Trophoblast cell (in vitro differentiated cells and primary cell): ENCODE results near the gene IPCEF1.

Experiments
- DNase-seq, 2 donors: peaks; one replicate each; pipeline ENCODE4 v3.0.0-alpha.2; 2016
- H2AFZ ChIP-seq: 2 replicates; pipeline ENCODE4 v1.6.1; 2013; ENCODE audit warnings: low read length, moderate library complexity, mild to moderate bottlenecking; ENCODE audit not compliant: insufficient read depth, poor library complexity
- H2AK5ac ChIP-seq: 2 replicates; pipeline ENCODE4 v1.6.1; 2013; ENCODE audit warnings: mild to moderate bottlenecking, low read length
- H2BK120ac ChIP-seq: 2 replicates; pipeline ENCODE4 v1.6.1; 2013; ENCODE audit warnings: low read length, mild to moderate bottlenecking, moderate library complexity; ENCODE audit not compliant: insufficient read depth, poor library complexity
- H2BK12ac ChIP-seq: 2 replicates; pipeline ENCODE4 v1.6.1; 2013; ENCODE audit warnings: mild to moderate bottlenecking, low read length, moderate library complexity
- H2BK5ac ChIP-seq: 2 replicates; pipeline ENCODE4 v1.6.1; 2013; ENCODE audit warnings: low read length, low read depth, moderate library complexity, mild to moderate bottlenecking; ENCODE audit not compliant: poor library complexity
- H3K14ac ChIP-seq: 2 replicates; pipeline ENCODE4 v1.6.1; 2013; ENCODE audit warnings: mild to moderate bottlenecking, low read length
- H3K18ac ChIP-seq: 2 replicates; pipeline ENCODE4 v1.6.1; 2013; ENCODE audit warnings: mild to moderate bottlenecking, low read length
- H3K23ac ChIP-seq: 2 replicates; pipeline ENCODE4 v1.6.1; 2013; ENCODE audit warnings: low read length
- H3K27ac ChIP-seq: 2 replicates; pipeline ENCODE4 v1.5.1; 2013; ENCODE audit warnings: low read depth, mild to moderate bottlenecking, inconsistent platforms, low read length, moderate library complexity
- H3K27me3 ChIP-seq: 2 replicates; pipeline ENCODE4 v1.6.1; 2013; ENCODE audit warnings: inconsistent platforms, mild to moderate bottlenecking, low read length, moderate library complexity; ENCODE audit not compliant: insufficient read depth
- H3K36me3 ChIP-seq, 2 experiments: 1 replicate in 1 of 2; 2 replicates in 1 of 2; pipeline ENCODE4 v1.6.1; 2013; ENCODE audit warnings: low read length in 2 of 2, mild to moderate bottlenecking in 2 of 2, moderate library complexity in 1 of 2; ENCODE audit not compliant: insufficient read depth in 2 of 2, control insufficient read depth in 1 of 2
- H3K4ac ChIP-seq: 2 replicates; pipeline ENCODE4 v1.6.1; 2013; ENCODE audit warnings: low read depth, mild to moderate bottlenecking, low read length, moderate library complexity
- H3K4me1 ChIP-seq, 2 experiments: 1 replicate in 1 of 2; 2 replicates in 1 of 2; pipeline ENCODE4 v1.6.1; 2013; ENCODE audit warnings: low read length in 2 of 2, mild to moderate bottlenecking in 2 of 2, moderate library complexity in 1 of 2; ENCODE audit not compliant: insufficient read depth in 2 of 2, control insufficient read depth in 1 of 2
- H3K4me2 ChIP-seq: 2 replicates; pipeline ENCODE4 v1.6.1; 2013; ENCODE audit warnings: inconsistent platforms, mild to moderate bottlenecking, low read length, moderate library complexity
- H3K4me3 ChIP-seq: 2 replicates; pipeline ENCODE4 v1.5.1; 2013; ENCODE audit warnings: mild to moderate bottlenecking, low read depth, low read length, inconsistent platforms
- H3K79me1 ChIP-seq: one replicate; pipeline ENCODE4 v1.6.1; 2013; ENCODE audit warnings: low read length
- H3K79me2 ChIP-seq: 2 replicates; pipeline ENCODE4 v1.6.1; 2013; ENCODE audit warnings: low read length, mild to moderate bottlenecking; ENCODE audit not compliant: control insufficient read depth, insufficient read depth, poor library complexity
- H3K9ac ChIP-seq: 2 replicates; pipeline ENCODE4 v1.6.1; 2013; ENCODE audit warnings: mild to moderate bottlenecking, low read length
- H3K9me3 ChIP-seq: 2 replicates; pipeline ENCODE4 v1.6.1; 2013; ENCODE audit warnings: low read depth, mild to moderate bottlenecking, control low read depth, inconsistent platforms, low read length; ENCODE audit not compliant: insufficient read depth
- H4K12ac ChIP-seq: 2 replicates; pipeline ENCODE4 v1.6.1; 2013; ENCODE audit warnings: low read depth, mild to moderate bottlenecking, low read length, moderate library complexity
- H4K8ac ChIP-seq: 2 replicates; pipeline ENCODE4 v1.6.1; 2013; ENCODE audit warnings: low read depth, mild to moderate bottlenecking, low read length, moderate library complexity
- H4K91ac ChIP-seq: one replicate; pipeline ENCODE4 v1.6.1; 2013; ENCODE audit warnings: low read depth, mild to moderate bottlenecking, low read length, moderate library complexity
- WGBS: extraction: QIAGEN DNeasy Blood & Tissue Kit; methylation state at CpG from one replicate; pipeline ENCODE4 v1.1.7; 2013; ENCODE audit warnings: missing lambda C conversion rate; ENCODE audit not compliant: insufficient read length, insufficient coverage; ENCODE audit errors: extremely low coverage; 5-methylcytosine and 5-hydroxymethylcytosine counted together

Gene IPCEF1

DNA sequence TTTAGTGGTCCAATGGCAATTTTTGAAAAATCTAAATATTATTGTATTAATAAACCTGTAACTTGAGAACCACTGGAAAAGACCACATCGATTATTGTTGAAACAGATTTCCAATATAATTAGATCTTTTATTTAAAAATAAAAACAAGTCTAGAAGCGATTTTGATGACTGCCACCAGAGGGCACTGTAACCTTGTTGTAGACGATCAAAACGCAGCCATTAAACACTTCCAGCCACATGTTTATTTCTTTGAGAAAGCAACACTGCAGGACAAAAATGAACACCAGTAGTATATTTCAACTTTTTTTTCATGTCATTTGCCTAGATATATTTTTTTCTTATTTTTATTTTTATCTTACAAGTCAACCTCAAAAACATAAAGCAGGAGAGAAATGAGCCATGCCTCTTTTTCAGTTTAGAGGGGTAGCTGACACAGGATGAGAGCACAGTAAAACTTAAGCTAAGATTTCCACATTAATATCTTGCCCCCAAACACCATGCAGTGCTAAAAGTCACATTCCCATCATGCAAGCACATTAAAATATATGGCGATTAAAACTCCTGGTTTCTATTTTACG lies 202.1 kb downstream of the IPCEF1 start:
- Histone ChIP-seq H3K4me2 (no peak overlapping the region), H2AFZ (no peak overlapping the region), H4K12ac (no peak overlapping the region), H3K23ac (no peak overlapping the region), H3K79me2 (no peaks in the 10 kb centered on the region), H3K14ac (no peak overlapping the region), H3K36me3 (no peaks in the 10 kb centered on the region), H2AK5ac (no peak overlapping the region), H3K4ac (no peak overlapping the region), H3K27ac (no peak overlapping the region), H2BK12ac (no peak overlapping the region), H3K4me3 (no peak overlapping the region), H3K18ac (no peak overlapping the region), H3K9me3 (no peaks in the 10 kb centered on the region), H3K4me1 (no peaks in the 10 kb centered on the region), H4K8ac (no peak overlapping the region), H4K91ac (no peak overlapping the region), H3K79me1 (no peaks in the 10 kb centered on the region), H2BK120ac (no peak overlapping the region), H3K27me3 (no peaks in the 10 kb centered on the region), H2BK5ac (no peak overlapping the region), H3K9ac (no peak overlapping the region)
- DNase-seq, result peak; percentile 46 to 85
- no CpG with 5 or more reads among the region's 6 CpGs for WGBS

- Histone ChIP-seq H3K14ac (no peak overlapping the region), H4K12ac (no peak overlapping the region), H3K27me3 (no peaks in the 10 kb centered on the region), H3K79me1 (no peaks in the 10 kb centered on the region), H3K9me3 (no peaks in the 10 kb centered on the region), H4K91ac (no peak overlapping the region), H2BK12ac (no peak overlapping the region), H2BK120ac (no peak overlapping the region), H3K18ac (no peak overlapping the region), H3K23ac (no peak overlapping the region), H3K36me3 (no peaks in the 10 kb centered on the region), H3K79me2 (no peaks in the 10 kb centered on the region), H2BK5ac (no peak overlapping the region), H3K4me1 (no peaks in the 10 kb centered on the region), H3K4me2 (no peak overlapping the region), H3K27ac (no peak overlapping the region), H2AFZ (no peak overlapping the region), H4K8ac (no peak overlapping the region), H2AK5ac (no peak overlapping the region), H3K4ac (no peak overlapping the region), H3K4me3 (no peak overlapping the region), H3K9ac (no peak overlapping the region)
- no peak for DNase-seq
- WGBS, result no CpG with 5 or more reads among the region's 1 CpG
Measured at GRCh38 chr6:154143753-154144152, 212.8 kb downstream of the IPCEF1 start.

DNA sequence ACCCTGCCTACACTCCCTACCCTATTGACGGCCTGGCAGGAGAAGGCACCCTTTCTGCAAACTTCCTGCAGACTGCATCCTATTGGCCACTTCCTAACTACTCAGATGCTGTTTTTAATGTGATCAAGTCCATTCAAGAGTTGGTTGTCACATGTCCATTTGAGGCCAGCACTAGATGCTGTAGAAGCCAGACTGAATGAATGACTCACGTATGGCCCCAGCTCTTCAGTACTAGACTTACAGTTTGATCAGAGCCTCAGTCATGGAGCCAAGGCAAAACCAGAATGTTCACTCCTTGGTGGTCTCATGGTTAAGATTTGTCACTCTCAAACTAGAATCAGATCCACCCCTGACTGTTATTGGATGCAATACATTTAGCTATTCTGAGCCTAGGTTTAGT lies 215.9 kb downstream of the IPCEF1 start:
- no peak overlapping the region for H3K18ac ChIP-seq
- H4K8ac ChIP-seq, result no peak overlapping the region
- H4K91ac ChIP-seq, result no peak overlapping the region
- H3K14ac ChIP-seq, result no peak overlapping the region
- H2BK120ac ChIP-seq, result no peak overlapping the region
- H2AFZ ChIP-seq, result no peak overlapping the region
- no peaks in the 10 kb centered on the region for H3K4me1 ChIP-seq
- WGBS, result no CpG with 5 or more reads among the region's 2 CpGs
- no peak overlapping the region for H3K4ac ChIP-seq
- no peaks in the 10 kb centered on the region for H3K79me2 ChIP-seq
- no peak overlapping the region for H3K27ac ChIP-seq
- no peaks in the 10 kb centered on the region for H3K36me3 ChIP-seq
- H3K9me3 ChIP-seq, result no peaks in the 10 kb centered on the region
- no peak overlapping the region for H4K12ac ChIP-seq
- H3K79me1 ChIP-seq, result no peaks in the 10 kb centered on the region
- H3K9ac ChIP-seq, result no peak overlapping the region
- H2BK12ac ChIP-seq, result no peak overlapping the region
- H2AK5ac ChIP-seq, result no peak overlapping the region
- no peak overlapping the region for H3K4me3 ChIP-seq
- no peaks in the 10 kb centered on the region for H3K27me3 ChIP-seq
- no peak overlapping the region for H2BK5ac ChIP-seq
- DNase-seq, result no peak
- H3K4me2 ChIP-seq, result no peak overlapping the region
- no peak overlapping the region for H3K23ac ChIP-seq

DNA sequence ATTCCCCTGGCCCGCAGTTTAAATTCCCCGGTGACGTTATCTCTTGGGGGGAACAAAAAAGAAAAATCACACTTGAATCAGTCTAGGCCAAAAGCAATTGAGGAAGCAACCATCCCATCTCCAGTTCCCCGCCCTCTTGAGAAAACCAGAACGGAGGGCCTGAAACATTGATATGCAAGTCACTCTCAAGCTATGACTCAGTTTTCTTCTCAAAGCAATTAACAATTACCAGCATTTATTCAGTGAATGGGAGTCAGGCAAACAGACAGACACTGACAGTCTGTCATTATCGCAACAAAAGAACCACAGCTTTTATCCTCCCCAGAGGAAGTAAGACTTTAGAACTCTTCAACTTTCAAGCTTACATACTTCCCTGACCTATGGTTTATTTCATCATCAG lies 216.7 kb downstream of the IPCEF1 start:
- Histone ChIP-seq H2BK12ac (no peak overlapping the region), H3K36me3 (no peaks in the 10 kb centered on the region), H3K4me1 (no peaks in the 10 kb centered on the region), H4K8ac (no peak overlapping the region), H3K27me3 (no peaks in the 10 kb centered on the region), H2BK5ac (no peak overlapping the region), H3K4ac (no peak overlapping the region), H3K27ac (no peak overlapping the region), H3K4me3 (no peak overlapping the region), H4K12ac (no peak overlapping the region), H3K79me2 (no peaks in the 10 kb centered on the region), H3K4me2 (no peak overlapping the region), H2AK5ac (no peak overlapping the region), H3K9ac (no peak overlapping the region), H3K79me1 (no peaks in the 10 kb centered on the region), H3K18ac (no peak overlapping the region), H2BK120ac (no peak overlapping the region), H3K23ac (no peak overlapping the region), H3K9me3 (no peaks in the 10 kb centered on the region), H3K14ac (no peak overlapping the region), H2AFZ (no peak overlapping the region), H4K91ac (no peak overlapping the region)
- DNase-seq, result no peak
- WGBS, result no CpG with 5 or more reads among the region's 6 CpGs
